Activated naive CD4-positive, alpha-beta T cell treated with anti-CD3 and anti-CD28 coated beads, Interleukin-2, amount 10 ng/mL, durations not matched to agents 5 hours and 36 hours (primary cell): ENCODE results near the gene TBX3. TPM values are rescaled to one million over a fixed set of nuclear protein-coding genes. Genes with fewer than 3 reads are reported as not detected.

Experiments
- total RNA-seq, 2 experiments: library from RNA; stranded (reverse); gene quantifications; one replicate each; pipeline ENCODE4 v1.2.3, GENCODE V29; 2021

TBX3 gene
- not detected for total RNA-seq

DNA sequence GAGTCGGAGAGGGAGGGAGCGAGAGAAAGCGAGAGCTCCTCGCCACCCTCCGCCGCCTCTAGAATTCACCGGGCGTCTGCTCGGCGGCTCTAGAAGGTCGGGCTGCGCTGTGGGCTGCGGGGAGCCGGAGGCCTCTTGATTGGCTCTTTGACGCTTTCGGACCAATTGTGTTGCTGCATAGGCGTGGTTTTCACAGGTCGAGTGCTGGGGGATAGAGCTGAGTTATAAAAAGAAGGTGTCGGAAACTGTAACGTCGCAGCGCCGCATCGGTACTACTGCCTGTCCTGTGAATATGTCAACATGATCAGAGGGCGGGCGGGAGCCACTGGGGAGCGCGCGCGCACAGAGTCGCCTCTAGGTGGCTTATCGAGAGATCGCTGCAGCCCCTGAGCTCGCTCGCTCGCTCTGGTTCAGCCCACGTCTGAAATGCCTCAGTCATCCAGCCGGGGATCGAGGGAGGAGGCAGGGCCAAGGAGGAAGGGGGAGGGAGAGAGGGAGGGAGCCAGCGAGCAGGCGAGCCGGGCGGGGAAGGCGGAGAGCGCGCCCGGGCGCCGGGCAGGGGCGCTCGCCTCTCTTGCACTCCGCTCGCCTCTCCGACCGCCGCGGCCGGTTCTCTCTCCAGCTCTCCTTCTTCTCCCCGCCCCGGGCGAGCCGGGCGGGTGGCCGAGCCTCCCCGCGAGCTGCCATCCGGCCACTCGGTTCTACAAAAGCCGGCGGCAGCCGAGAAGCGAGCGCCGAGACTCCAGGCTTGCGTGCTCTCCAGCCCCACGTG, at the start of gene TBX3:
TSS of gene TBX3 (minus strand) at position 78 of the 772 bp plus-strand sequence. CDS start 975 bp downstream, outside the sequence.

